AG09319 (cell line): ENCODE measurements around the gene RTL5.

ENCODE experiments used
- DNase-seq: peaks from one replicate; pipeline ENCODE4 v3.0.0-alpha.2; 2010; ENCODE audit warnings: low read depth; ENCODE audit errors: extremely low read depth
- CTCF ChIP-seq: IDR thresholded peaks from 2 replicates; pipeline ENCODE4 v1.5.1; 2011; ENCODE audit warnings: low read depth, mild to moderate bottlenecking, inconsistent platforms, low read length, moderate library complexity

RTL5 gene

GRCh38 chrX:72158773-72159172, 27.1 kb upstream of the RTL5 start:
- no peak for DNase-seq

GRCh38 chrX:72146527-72146926, 14.8 kb upstream of the RTL5 start:
- DNase-seq, result no peak
- TF ChIP-seq CTCF, result no peak

More at GRCh38 chrX:72158773-72159172, 27.1 kb upstream of the RTL5 start:
- no peak for TF ChIP-seq CTCF

GRCh38 chrX:72145181-72145580, 13.5 kb upstream of the RTL5 start:
- DNase-seq, result no peak
- TF ChIP-seq CTCF, result no peak

- DNase-seq, result no peak
- no peak for TF ChIP-seq CTCF
Observed at GRCh38 chrX:72143609-72143907, 11.8 kb upstream of the RTL5 start.

GRCh38 chrX:72142794-72143608, 11.3 kb upstream of the RTL5 start:
- no peak for DNase-seq
- no peak for TF ChIP-seq CTCF

GRCh38 chrX:72142094-72142793, 10.5 kb upstream of the RTL5 start:
- no peak for TF ChIP-seq CTCF
- no peak for DNase-seq

GRCh38 chrX:72141372-72142004, 9.8 kb upstream of the RTL5 start:
- TF ChIP-seq CTCF, result no peak
- DNase-seq, result no peak
